HCT116 (cell line): ENCODE measurements around the gene ACOXL. TPM values are rescaled to one million over a fixed set of nuclear protein-coding genes. Genes with fewer than 3 reads are reported as not detected.

Experiments used
- ATAC-seq: fragments of 200-7000 bp; cut with Tn5 transposase; 2 replicates; pipeline ENCODE4 v1.9.1; 2020; ENCODE audit warnings: mild to moderate bottlenecking, moderate library complexity
- BruUV-seq: library from RNA; stranded (reverse); fragments of 400-500 nt; replicated peaks from 2 replicates; lab custom pipeline; 2021; lab: Mats Ljungman, UMichigan
- CTCF ChIA-PET: fragments of 300-600 bp; sonication (Branson Sonifier 250); formaldehyde crosslinking; loops from one replicate; lab custom pipeline; 2021; ENCODE audit warnings: antibody characterized with exemption; lab: Charles Lee
- POLR2A ChIA-PET: fragments of 300-600, 350-600 bp; sonication (Branson Sonifier 250); formaldehyde crosslinking; loops from one replicate; lab custom pipeline; 2021; ENCODE audit warnings: antibody characterized with exemption; lab: Charles Lee
- RAD21 ChIA-PET, 2 experiments: fragments of 300-600 bp; sonication (Branson Sonifier 250); formaldehyde crosslinking; loops; one replicate each; lab custom pipeline; 2023; ENCODE audit warnings: low total read pairs in 2 of 2; ENCODE audit not compliant: uncharacterized antibody in 2 of 2, unreplicated experiment in 2 of 2, low non-redundant PET in 1 of 2; lab: Charles Lee
- DNase-seq: peaks from one replicate; pipeline ENCODE4 v3.0.0-alpha.2; 2010; ENCODE audit warnings: low read depth, low spot score
- H2AFZ ChIP-seq: fragments of 200-600 bp; shearing (Covaris generic), sonication (generic); 2 replicates; pipeline ENCODE4 v1.6.1; 2017; ENCODE audit warnings: low read depth, mixed run types, mixed read lengths, antibody characterized with exemption, low read length; ENCODE audit not compliant: poor library complexity, severe bottlenecking
- H3K27ac ChIP-seq: 2 replicates; pipeline ENCODE4 v1.5.1; 2012; ENCODE audit warnings: low read depth, low read length
- H3K27me3 ChIP-seq: fragments of 200-600 bp; sonication (generic); 2 replicates; pipeline ENCODE4 v1.6.1; 2016; ENCODE audit warnings: mixed run types, low read length, mixed read lengths; ENCODE audit not compliant: insufficient read depth
- H3K36me3 ChIP-seq, 2 experiments: fragments of 200-500 bp in 1 of 2; fragments of 200-600 bp in 1 of 2; sonication (Bioruptor generic) in 1 of 2; sonication (generic) in 1 of 2; 2 replicates each; pipeline versions ENCODE4 v1.5.1 to v1.6.1; 2014 to 2016; ENCODE audit warnings: low read length in 2 of 2, inconsistent platforms in 1 of 2, mixed read lengths in 1 of 2, mixed run types in 1 of 2; ENCODE audit not compliant: insufficient read depth in 2 of 2, control insufficient read depth in 1 of 2
- H3K4me1 ChIP-seq, 2 experiments: fragments of 200-600 bp in 1 of 2; sonication (generic) in 1 of 2; 2 replicates each; pipeline versions ENCODE4 v1.5.1 to v1.6.1; 2012 to 2017; ENCODE audit warnings: low read length in 2 of 2, inconsistent platforms in 1 of 2, mild to moderate bottlenecking in 1 of 2, mixed read lengths in 1 of 2, mixed run types in 1 of 2, moderate library complexity in 1 of 2; ENCODE audit not compliant: insufficient read depth in 2 of 2, control insufficient read depth in 1 of 2
- H3K4me2 ChIP-seq: fragments of 200-600 bp; sonication (generic); 2 replicates; pipeline ENCODE4 v1.6.1; 2017; ENCODE audit warnings: mixed run types, low read length, mixed read lengths
- H3K4me3 ChIP-seq, 2 experiments: fragments of 200-600 bp in 1 of 2; sonication (generic) in 1 of 2; replicated peaks in 1 of 2; 2 replicates each; pipeline ENCODE4 v1.5.1; 2011 to 2016; ENCODE audit warnings: low read length in 2 of 2, control low read depth in 1 of 2, low read depth in 1 of 2, mild to moderate bottlenecking in 1 of 2, mixed read lengths in 1 of 2, mixed run types in 1 of 2
- H3K79me2 ChIP-seq: fragments of 200-600 bp; sonication (generic); 2 replicates; pipeline ENCODE4 v1.6.1; 2017; ENCODE audit warnings: mild to moderate bottlenecking, mixed run types, low read length, moderate library complexity, mixed read lengths; ENCODE audit not compliant: insufficient read depth
- H3K9ac ChIP-seq: fragments of 200-600 bp; sonication (generic); 2 replicates; pipeline ENCODE4 v1.6.1; 2016; ENCODE audit warnings: low read length, mixed read lengths
- H3K9me2 ChIP-seq: fragments of 200-600 bp; sonication (generic), shearing (Covaris generic); 2 replicates; pipeline ENCODE4 v1.6.1; 2017; ENCODE audit warnings: mixed run types, mild to moderate bottlenecking, moderate library complexity; ENCODE audit not compliant: insufficient read depth
- H3K9me3 ChIP-seq, 2 experiments: fragments of 200-500 bp in 1 of 2; fragments of 200-600 bp in 1 of 2; sonication (Bioruptor generic) in 1 of 2; sonication (generic) in 1 of 2; 2 replicates each; pipeline ENCODE4 v1.6.1; 2014 to 2017; ENCODE audit warnings: low read length in 2 of 2, mixed read lengths in 2 of 2, inconsistent platforms in 1 of 2, low read depth in 1 of 2, mild to moderate bottlenecking in 1 of 2, mixed run types in 1 of 2, moderate library complexity in 1 of 2; ENCODE audit not compliant: control insufficient read depth in 1 of 2, insufficient read depth in 1 of 2
- H4K20me1 ChIP-seq: fragments of 200-600 bp; sonication (generic), shearing (Covaris generic); 2 replicates; pipeline ENCODE4 v1.6.1; 2017; ENCODE audit warnings: mixed run types, mild to moderate bottlenecking, moderate library complexity; ENCODE audit not compliant: insufficient read depth
- CBX3 ChIP-seq: IDR thresholded peaks from 2 replicates; pipeline ENCODE4 v1.6.1; 2012; ENCODE audit warnings: low read depth
- CEBPB ChIP-seq: IDR thresholded peaks from 2 replicates; pipeline ENCODE4 v1.6.1; 2012; ENCODE audit warnings: low read depth
- EZH2 ChIP-seq: fragments of 200-600 bp; sonication (generic); IDR thresholded peaks from 2 replicates; pipeline ENCODE4 v1.6.1; 2017; ENCODE audit warnings: antibody characterized with exemption, mixed run types
- EZH2phosphoT487 ChIP-seq: fragments of 200-600 bp; IDR thresholded peaks from 2 replicates; pipeline ENCODE4 v1.6.1; 2018; ENCODE audit warnings: antibody characterized with exemption, borderline replicate concordance
- FOSL1 ChIP-seq: IDR thresholded peaks from 2 replicates; pipeline ENCODE4 v1.6.1; 2012; ENCODE audit warnings: low read depth
- JUND ChIP-seq: IDR thresholded peaks from 2 replicates; pipeline ENCODE4 v1.6.1; 2012
- POLR2A ChIP-seq: IDR thresholded peaks from 2 replicates; pipeline ENCODE4 v1.7.0; 2011; ENCODE audit warnings: borderline replicate concordance; ENCODE audit not compliant: insufficient read depth, insufficient read length; ENCODE audit errors: extremely low read depth
- REST ChIP-seq: IDR thresholded peaks from 2 replicates; pipeline ENCODE4 v1.6.1; 2012; ENCODE audit warnings: low read depth
- SRF ChIP-seq: IDR thresholded peaks from 2 replicates; pipeline ENCODE4 v1.6.1; 2012; ENCODE audit warnings: low read depth
- TCF7L2 ChIP-seq: IDR thresholded peaks from 2 replicates; pipeline ENCODE4 v1.7.0; 2011; ENCODE audit warnings: borderline replicate concordance, inconsistent platforms; ENCODE audit not compliant: insufficient read depth, insufficient read length; ENCODE audit errors: extremely low read depth
- ZBTB33 ChIP-seq: IDR thresholded peaks from 2 replicates; pipeline ENCODE4 v1.6.1; 2011; ENCODE audit warnings: mild to moderate bottlenecking, low read length, moderate library complexity; ENCODE audit not compliant: insufficient replicate concordance; ENCODE audit errors: extremely low read depth
- ZNF274 ChIP-seq: fragments of 200-500 bp; sonication (Bioruptor generic); IDR thresholded peaks from 2 replicates; pipeline ENCODE4 v1.6.1; 2014; ENCODE audit warnings: mild to moderate bottlenecking, low read depth, low read length, inconsistent platforms
- intact Hi-C: fragments of 100-400 bp; cut with micrococcal nuclease; formaldehyde crosslinking; loops from 2 replicates; pipeline ENCODE4 v1.10.0; 2022
- total RNA-seq: library from RNA; stranded (reverse); gene quantifications from one replicate; pipeline ENCODE4 v1.2.1, GENCODE V29; 2021; ENCODE audit not compliant: unreplicated experiment
- TF ChIP-seq, protein P1 (sequence below), 3 experiments: fragments of 200-600 bp in 1 of 3; sonication (generic) in 1 of 3; IDR thresholded peaks in 2 of 3; conservative IDR thresholded peaks in 1 of 3; 2 replicates each; pipeline ENCODE4 v1.5.1; 2012 to 2017; ENCODE audit warnings: low read depth in 2 of 3, low read length in 2 of 3, antibody characterized with exemption in 1 of 3, borderline replicate concordance in 1 of 3, control low read depth in 1 of 3, mild to moderate bottlenecking in 1 of 3, mixed read lengths in 1 of 3, mixed run types in 1 of 3, moderate library complexity in 1 of 3; ENCODE audit not compliant: insufficient read depth in 1 of 3

ACOXL gene
- total RNA-seq, 1 experiment from 2014 or later = 5.5 TPM

- no peak for DNase-seq
- Histone ChIP-seq H3K4me2 (no peak overlapping the region), H3K36me3 (no peaks in the 10 kb centered on the region)
- TF ChIP-seq SRF = no peak
- TF ChIP-seq EZH2phosphoT487 = no peak
- TF ChIP-seq, all 23 proteins: peak for 0
- no peaks in the 10 kb centered on the region for H3K79me2 ChIP-seq
- H3K27me3 ChIP-seq = no peaks in the 10 kb centered on the region
- CTCF ChIA-PET = no interaction called here
- no peaks in the 10 kb centered on the region for H3K4me1 ChIP-seq
- peaks cover 0 to 8% of the 10 kb centered on the region in 2 experiments; a peak in 2 of 4 replicates for H3K9me3 ChIP-seq
- POLR2A ChIA-PET = no interaction called here
- H3K9ac ChIP-seq = no peak overlapping the region
- intact Hi-C loops = no loop called here
- no peaks in the 10 kb centered on the region for H4K20me1 ChIP-seq
- H2AFZ ChIP-seq = no peak overlapping the region
- H3K4me3 ChIP-seq = no peak overlapping the region
- RAD21 ChIA-PET = no interaction called here
- no peak for ATAC-seq
- H3K27ac ChIP-seq = no peak overlapping the region
- BruUV-seq = no TSS peak
- no peaks in the 10 kb centered on the region for H3K9me2 ChIP-seq
Observed at GRCh38 chr2:110827511-110827910, 95.1 kb downstream of the ACOXL start.

DNA sequence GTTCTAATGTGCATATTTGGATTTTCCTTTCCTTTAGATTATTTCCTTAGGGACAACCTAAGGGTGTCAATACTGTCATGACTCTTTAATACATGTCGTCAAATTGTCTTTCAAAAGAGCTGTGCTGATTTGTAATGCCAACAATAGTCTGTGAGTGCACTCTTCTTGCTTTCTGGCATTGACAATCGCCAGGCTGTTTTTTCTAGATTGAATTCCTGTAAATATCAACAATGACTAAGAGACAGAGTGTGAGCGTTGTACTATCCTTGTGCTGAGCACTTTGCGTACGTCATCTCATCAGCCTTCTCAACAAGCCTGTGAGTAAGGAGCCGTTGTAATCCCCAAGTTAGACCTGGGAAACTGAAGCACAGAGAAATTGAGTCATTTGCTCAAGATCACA lies 96.0 kb downstream of the ACOXL start:
- no peaks in the 10 kb centered on the region for H3K79me2 ChIP-seq
- H3K9me3 ChIP-seq = peaks cover 0 to 8% of the 10 kb centered on the region in 2 experiments; a peak in 2 of 4 replicates
- H3K4me2 ChIP-seq = no peak overlapping the region
- no peaks in the 10 kb centered on the region for H3K27me3 ChIP-seq
- intact Hi-C loops = no loop called here
- no peaks in the 10 kb centered on the region for H3K4me1 ChIP-seq
- ChIA-PET RAD21 (no interaction called here), POLR2A (no interaction called here), CTCF (interaction anchor here (1.2 kb wide), 1 partner anchor 25 kb away, joined by 3 read pairs; no protein-coding TSS in a partner anchor)
- no peak overlapping the region for H2AFZ ChIP-seq
- H3K4me3 ChIP-seq = no peak overlapping the region
- H3K9me2 ChIP-seq = no peaks in the 10 kb centered on the region
- no TSS peak for BruUV-seq
- no peak for ATAC-seq
- no peaks in the 10 kb centered on the region for H4K20me1 ChIP-seq
- no peaks in the 10 kb centered on the region for H3K36me3 ChIP-seq
- H3K9ac ChIP-seq = no peak overlapping the region
- H3K27ac ChIP-seq = no peak overlapping the region
- no peak for DNase-seq
- no peak for TF ChIP-seq SRF
- no peak for TF ChIP-seq ZNF274
- TF ChIP-seq TCF7L2 = no peak
- TF ChIP-seq EZH2phosphoT487 = no peak
- no peak for TF ChIP-seq REST
- no peak for TF ChIP-seq JUND
- no peak for TF ChIP-seq CBX3
- TF ChIP-seq, protein P1, sequence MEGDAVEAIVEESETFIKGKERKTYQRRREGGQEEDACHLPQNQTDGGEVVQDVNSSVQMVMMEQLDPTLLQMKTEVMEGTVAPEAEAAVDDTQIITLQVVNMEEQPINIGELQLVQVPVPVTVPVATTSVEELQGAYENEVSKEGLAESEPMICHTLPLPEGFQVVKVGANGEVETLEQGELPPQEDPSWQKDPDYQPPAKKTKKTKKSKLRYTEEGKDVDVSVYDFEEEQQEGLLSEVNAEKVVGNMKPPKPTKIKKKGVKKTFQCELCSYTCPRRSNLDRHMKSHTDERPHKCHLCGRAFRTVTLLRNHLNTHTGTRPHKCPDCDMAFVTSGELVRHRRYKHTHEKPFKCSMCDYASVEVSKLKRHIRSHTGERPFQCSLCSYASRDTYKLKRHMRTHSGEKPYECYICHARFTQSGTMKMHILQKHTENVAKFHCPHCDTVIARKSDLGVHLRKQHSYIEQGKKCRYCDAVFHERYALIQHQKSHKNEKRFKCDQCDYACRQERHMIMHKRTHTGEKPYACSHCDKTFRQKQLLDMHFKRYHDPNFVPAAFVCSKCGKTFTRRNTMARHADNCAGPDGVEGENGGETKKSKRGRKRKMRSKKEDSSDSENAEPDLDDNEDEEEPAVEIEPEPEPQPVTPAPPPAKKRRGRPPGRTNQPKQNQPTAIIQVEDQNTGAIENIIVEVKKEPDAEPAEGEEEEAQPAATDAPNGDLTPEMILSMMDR (IDR thresholded peaks at IDR 0.05 in 2 of 3, conservative IDR thresholded peaks at IDR 0.05 in 1 of 3; ENCODE audit: borderline replicate concordance in 1 of 3, insufficient read depth in 1 of 3, low read depth in 2 of 3, low read length in 2 of 3) = no peak
- no peak for TF ChIP-seq EZH2
- TF ChIP-seq ZBTB33 = no peak
- TF ChIP-seq CEBPB = no peak
- TF ChIP-seq POLR2A = no peak
- TF ChIP-seq FOSL1 = no peak
